Measurements from ENCODE around the gene PAPPA2.

PAPPA2 gene

DNA sequence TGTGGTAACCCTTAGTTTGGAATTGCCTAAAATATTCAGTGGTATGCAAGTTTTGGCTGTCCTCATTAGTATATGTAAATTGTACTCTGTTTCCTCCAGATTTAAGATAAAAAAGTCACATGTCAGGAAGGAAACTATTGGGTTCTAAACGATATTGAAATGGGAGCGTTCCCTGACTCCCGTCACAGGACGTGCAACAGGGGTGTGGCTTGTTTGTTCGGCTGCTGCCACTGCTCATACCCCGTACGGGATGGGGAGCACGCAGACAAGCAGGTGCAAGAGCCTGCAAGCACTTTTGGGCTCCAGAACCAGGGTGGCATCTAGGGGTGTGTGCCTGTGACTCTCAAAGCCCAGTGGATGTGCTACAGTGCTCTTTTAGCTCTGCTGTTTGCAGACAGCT lies 6.2 kb upstream of the PAPPA2 start:
- H3K4me3 ChIP-seq (replicated peaks; ENCODE audit: low read depth, low read length): no peak overlapping the region
- H3K27me3 ChIP-seq (replicated peaks; ENCODE audit: control insufficient read depth, insufficient read depth, low read length): no peaks in the 10 kb centered on the region
- no peaks in the 10 kb centered on the region for H3K36me3 ChIP-seq (ENCODE audit: control insufficient read depth, insufficient read depth, low read length)
- no peak for DNase-seq (ENCODE audit: extremely low read depth, insufficient read length)
- TF ChIP-seq, protein P1, sequence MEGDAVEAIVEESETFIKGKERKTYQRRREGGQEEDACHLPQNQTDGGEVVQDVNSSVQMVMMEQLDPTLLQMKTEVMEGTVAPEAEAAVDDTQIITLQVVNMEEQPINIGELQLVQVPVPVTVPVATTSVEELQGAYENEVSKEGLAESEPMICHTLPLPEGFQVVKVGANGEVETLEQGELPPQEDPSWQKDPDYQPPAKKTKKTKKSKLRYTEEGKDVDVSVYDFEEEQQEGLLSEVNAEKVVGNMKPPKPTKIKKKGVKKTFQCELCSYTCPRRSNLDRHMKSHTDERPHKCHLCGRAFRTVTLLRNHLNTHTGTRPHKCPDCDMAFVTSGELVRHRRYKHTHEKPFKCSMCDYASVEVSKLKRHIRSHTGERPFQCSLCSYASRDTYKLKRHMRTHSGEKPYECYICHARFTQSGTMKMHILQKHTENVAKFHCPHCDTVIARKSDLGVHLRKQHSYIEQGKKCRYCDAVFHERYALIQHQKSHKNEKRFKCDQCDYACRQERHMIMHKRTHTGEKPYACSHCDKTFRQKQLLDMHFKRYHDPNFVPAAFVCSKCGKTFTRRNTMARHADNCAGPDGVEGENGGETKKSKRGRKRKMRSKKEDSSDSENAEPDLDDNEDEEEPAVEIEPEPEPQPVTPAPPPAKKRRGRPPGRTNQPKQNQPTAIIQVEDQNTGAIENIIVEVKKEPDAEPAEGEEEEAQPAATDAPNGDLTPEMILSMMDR (IDR thresholded peaks at IDR 0.05; ENCODE audit: insufficient read depth, low read length, poor library complexity, severe bottlenecking): no peak

DNA sequence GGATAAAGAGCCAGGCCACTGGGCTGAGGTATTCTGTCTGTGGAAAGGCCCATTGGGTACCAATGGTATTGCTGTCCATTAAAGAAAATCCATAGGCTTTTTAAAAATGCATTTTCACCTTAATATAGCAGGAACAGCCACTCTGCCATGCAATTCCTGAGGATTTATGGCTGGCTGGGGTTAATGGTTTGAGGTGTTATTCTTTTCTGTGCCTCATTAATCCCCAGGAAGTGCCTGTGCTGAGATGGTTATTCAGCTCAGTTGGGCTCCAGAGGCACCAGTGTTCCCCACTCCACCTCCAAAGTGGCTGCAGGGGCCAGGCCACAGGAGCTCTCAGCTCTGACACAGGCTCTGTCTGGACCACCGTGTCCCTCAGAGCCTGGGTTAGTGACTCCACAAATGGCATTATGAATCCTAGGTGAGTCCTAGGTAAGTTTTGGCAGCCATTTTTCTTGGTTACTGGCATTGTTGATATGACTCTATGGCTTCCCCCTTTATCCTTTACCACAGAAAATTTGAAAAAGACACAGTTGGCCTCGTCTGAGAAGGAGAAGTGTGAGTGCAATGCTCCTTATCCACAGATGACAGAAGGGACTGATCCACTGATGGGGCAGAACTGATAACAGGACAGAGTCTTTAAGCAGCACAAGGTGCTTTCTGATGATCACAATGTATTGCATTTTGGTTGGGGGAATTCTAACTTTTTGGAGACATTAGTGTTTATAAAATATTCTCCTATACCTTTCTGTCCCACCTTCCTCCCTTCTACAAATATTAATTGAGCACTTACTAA lies 2.2 kb upstream of the PAPPA2 start:
- DNase-seq (ENCODE audit: extremely low read depth, insufficient read length): no peak
- TF ChIP-seq, protein P1 (IDR thresholded peaks at IDR 0.05; ENCODE audit: insufficient read depth, low read length, poor library complexity, severe bottlenecking): no peak
- H3K4me3 ChIP-seq (replicated peaks; ENCODE audit: low read depth, low read length): no peak overlapping the region
- no peaks in the 10 kb centered on the region for H3K36me3 ChIP-seq (ENCODE audit: control insufficient read depth, insufficient read depth, low read length)
- no peaks in the 10 kb centered on the region for H3K27me3 ChIP-seq (replicated peaks; ENCODE audit: control insufficient read depth, insufficient read depth, low read length)

DNA sequence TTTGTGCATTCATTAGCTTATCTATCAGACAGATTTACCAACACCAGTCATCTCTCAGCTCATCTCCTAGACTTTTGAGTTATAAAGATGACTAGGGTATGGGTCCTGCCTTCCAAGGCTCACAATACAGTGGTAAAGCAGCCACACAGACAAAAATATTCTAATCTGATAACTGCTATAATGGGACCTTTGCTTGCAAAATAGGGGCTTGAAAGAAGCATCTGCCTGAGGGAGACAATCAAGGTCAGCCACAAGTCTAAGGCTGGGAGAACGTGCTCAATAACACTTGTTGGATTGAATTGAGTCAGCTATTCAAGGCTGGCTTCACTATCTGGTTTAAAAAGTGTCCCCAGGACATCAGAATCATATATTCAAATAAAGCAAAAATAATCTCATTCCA lies 1.4 kb upstream of the PAPPA2 start:
- no peaks in the 10 kb centered on the region for H3K36me3 ChIP-seq (ENCODE audit: control insufficient read depth, insufficient read depth, low read length)
- H3K27me3 ChIP-seq (replicated peaks; ENCODE audit: control insufficient read depth, insufficient read depth, low read length): no peaks in the 10 kb centered on the region
- DNase-seq (ENCODE audit: extremely low read depth, insufficient read length): no peak
- TF ChIP-seq, protein P1 (IDR thresholded peaks at IDR 0.05; ENCODE audit: insufficient read depth, low read length, poor library complexity, severe bottlenecking): no peak
- no peak overlapping the region for H3K4me3 ChIP-seq (replicated peaks; ENCODE audit: low read depth, low read length)

DNA sequence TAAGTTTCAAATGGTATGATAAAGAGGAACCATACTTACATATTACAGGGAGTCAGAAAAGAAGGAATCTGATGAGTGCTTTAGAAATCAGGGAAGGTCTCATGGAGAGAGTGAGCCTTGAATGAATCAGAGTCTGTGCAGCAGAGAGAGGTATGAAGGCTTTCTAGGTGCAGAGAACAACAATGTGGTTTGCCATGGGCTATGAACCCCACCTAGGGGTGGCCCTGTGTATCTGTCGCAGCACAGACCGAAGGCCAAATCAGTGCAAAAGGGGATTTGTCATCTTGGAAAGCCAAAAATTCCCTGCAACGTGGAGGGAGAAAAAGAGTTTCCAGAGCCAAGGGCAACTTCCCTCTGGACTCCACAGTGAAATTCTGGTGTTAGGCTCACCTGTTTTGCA lies 3.5 kb downstream of the PAPPA2 start:
- no peak overlapping the region for H3K4me3 ChIP-seq (replicated peaks; ENCODE audit: low read depth, low read length)
- TF ChIP-seq, protein P1 (IDR thresholded peaks at IDR 0.05; ENCODE audit: insufficient read depth, low read length, poor library complexity, severe bottlenecking): peak; percentile 45
- H3K36me3 ChIP-seq (ENCODE audit: control insufficient read depth, insufficient read depth, low read length): no peaks in the 10 kb centered on the region
- no peak for DNase-seq (ENCODE audit: extremely low read depth, insufficient read length)
- H3K27me3 ChIP-seq (replicated peaks; ENCODE audit: control insufficient read depth, insufficient read depth, low read length): no peaks in the 10 kb centered on the region; the same call in 1 of the 2 replicates

DNA sequence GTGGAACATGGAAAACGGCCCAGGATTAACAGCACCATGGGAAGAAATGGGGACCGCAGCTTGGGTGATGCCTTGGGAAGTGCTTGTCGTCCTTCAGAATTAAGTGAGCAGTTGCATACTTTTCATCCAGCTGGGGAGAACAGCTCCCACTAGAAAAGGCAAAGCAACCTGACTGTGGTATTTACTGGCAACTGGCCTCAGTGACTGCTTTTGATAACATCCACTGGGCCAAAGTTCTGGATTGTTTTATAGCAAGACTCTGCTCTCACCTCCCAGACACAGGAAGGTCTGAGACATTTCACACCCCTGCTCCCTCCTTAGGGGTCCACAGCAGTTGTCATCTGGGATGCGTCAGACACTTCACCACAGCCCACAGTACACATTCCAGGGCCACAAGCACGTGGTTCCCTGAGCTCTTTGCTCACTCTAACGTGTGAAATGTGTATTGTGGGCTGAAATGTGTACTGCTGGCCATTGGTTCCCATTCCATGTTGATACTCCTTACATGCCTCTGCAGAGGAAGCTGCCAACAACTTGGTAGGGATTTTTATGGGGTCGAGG lies 6.6 kb downstream of the PAPPA2 start:
- H3K36me3 ChIP-seq (ENCODE audit: control insufficient read depth, insufficient read depth, low read length): no peaks in the 10 kb centered on the region
- TF ChIP-seq, protein P1 (IDR thresholded peaks at IDR 0.05; ENCODE audit: insufficient read depth, low read length, poor library complexity, severe bottlenecking): no peak
- no peak for DNase-seq (ENCODE audit: extremely low read depth, insufficient read length)
- H3K4me3 ChIP-seq (replicated peaks; ENCODE audit: low read depth, low read length): no peak overlapping the region
- no peaks in the 10 kb centered on the region; the same call in 1 of the 2 replicates for H3K27me3 ChIP-seq (replicated peaks; ENCODE audit: control insufficient read depth, insufficient read depth, low read length)

Data from GM06990 (cell line).